ENCODE results near the gene RCOR1.

RCOR1 gene

GRCh38 chr14:102683399-102684297 is 91.2 kb downstream of the RCOR1 start:
- TF ChIP-seq, protein P1, sequence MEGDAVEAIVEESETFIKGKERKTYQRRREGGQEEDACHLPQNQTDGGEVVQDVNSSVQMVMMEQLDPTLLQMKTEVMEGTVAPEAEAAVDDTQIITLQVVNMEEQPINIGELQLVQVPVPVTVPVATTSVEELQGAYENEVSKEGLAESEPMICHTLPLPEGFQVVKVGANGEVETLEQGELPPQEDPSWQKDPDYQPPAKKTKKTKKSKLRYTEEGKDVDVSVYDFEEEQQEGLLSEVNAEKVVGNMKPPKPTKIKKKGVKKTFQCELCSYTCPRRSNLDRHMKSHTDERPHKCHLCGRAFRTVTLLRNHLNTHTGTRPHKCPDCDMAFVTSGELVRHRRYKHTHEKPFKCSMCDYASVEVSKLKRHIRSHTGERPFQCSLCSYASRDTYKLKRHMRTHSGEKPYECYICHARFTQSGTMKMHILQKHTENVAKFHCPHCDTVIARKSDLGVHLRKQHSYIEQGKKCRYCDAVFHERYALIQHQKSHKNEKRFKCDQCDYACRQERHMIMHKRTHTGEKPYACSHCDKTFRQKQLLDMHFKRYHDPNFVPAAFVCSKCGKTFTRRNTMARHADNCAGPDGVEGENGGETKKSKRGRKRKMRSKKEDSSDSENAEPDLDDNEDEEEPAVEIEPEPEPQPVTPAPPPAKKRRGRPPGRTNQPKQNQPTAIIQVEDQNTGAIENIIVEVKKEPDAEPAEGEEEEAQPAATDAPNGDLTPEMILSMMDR (IDR thresholded peaks at IDR 0.05; ENCODE audit: low read depth, low read length), result no peak
- Histone ChIP-seq H3K27me3 (no peaks in the 10 kb centered on the region), H3K4me3 (ENCODE audit: low read depth, low read length) (no peak overlapping the region), H3K36me3 (peaks cover 16% of the 10 kb centered on the region), H3K9me3 (no peaks in the 10 kb centered on the region), H3K4me1 (no peaks in the 10 kb centered on the region; the same call in 1 of the 2 replicates)
- peak; percentile 28 for DNase-seq

GRCh38 chr14:102684298-102684663 is 91.8 kb downstream of the RCOR1 start:
- no peaks in the 10 kb centered on the region for H3K27me3 ChIP-seq
- no peaks in the 10 kb centered on the region; the same call in 1 of the 2 replicates for H3K4me1 ChIP-seq
- H3K9me3 ChIP-seq, result no peaks in the 10 kb centered on the region
- H3K4me3 ChIP-seq (ENCODE audit: low read depth, low read length), result no peak overlapping the region
- DNase-seq, result no peak
- TF ChIP-seq, protein P1 (IDR thresholded peaks at IDR 0.05; ENCODE audit: low read depth, low read length), result no peak
- H3K36me3 ChIP-seq, result peaks cover 16% of the 10 kb centered on the region

GRCh38 chr14:102686196-102686801 is 93.8 kb downstream of the RCOR1 start:
- H3K4me1 ChIP-seq, result no peaks in the 10 kb centered on the region; the same call in 1 of the 2 replicates
- DNase-seq, result no peak
- no peaks in the 10 kb centered on the region for H3K27me3 ChIP-seq
- no peak overlapping the region for H3K4me3 ChIP-seq (ENCODE audit: low read depth, low read length)
- no peaks in the 10 kb centered on the region for H3K9me3 ChIP-seq
- peaks cover 16% of the 10 kb centered on the region for H3K36me3 ChIP-seq
- TF ChIP-seq, protein P1 (IDR thresholded peaks at IDR 0.05; ENCODE audit: low read depth, low read length), result no peak

GRCh38 chr14:102688290-102688689 is 95.8 kb downstream of the RCOR1 start:
- Histone ChIP-seq H3K4me1 (no peaks in the 10 kb centered on the region; the same call in 1 of the 2 replicates), H3K36me3 (peaks cover 11% of the 10 kb centered on the region), H3K9me3 (no peaks in the 10 kb centered on the region), H3K27me3 (no peaks in the 10 kb centered on the region), H3K4me3 (ENCODE audit: low read depth, low read length) (no peak overlapping the region)
- TF ChIP-seq, protein P1 (IDR thresholded peaks at IDR 0.05; ENCODE audit: low read depth, low read length), result no peak
- no peak for DNase-seq

- no peaks in the 10 kb centered on the region; the same call in 1 of the 2 replicates for H3K36me3 ChIP-seq
- no peak overlapping the region for H3K4me3 ChIP-seq (ENCODE audit: low read depth, low read length)
- no peaks in the 10 kb centered on the region; the same call in 1 of the 2 replicates for H3K4me1 ChIP-seq
- TF ChIP-seq, protein P1 (IDR thresholded peaks at IDR 0.05; ENCODE audit: low read depth, low read length), result no peak
- no peaks in the 10 kb centered on the region for H3K9me3 ChIP-seq
- DNase-seq, result no peak
- no peaks in the 10 kb centered on the region for H3K27me3 ChIP-seq
Observed at GRCh38 chr14:102690509-102691286, 98.2 kb downstream of the RCOR1 start.

All from BE2C (cell line).